OCI-LY7 (cell line): Measurements from ENCODE around the gene PVALEF. TPM values are rescaled to one million over a fixed set of nuclear protein-coding genes. Genes with fewer than 3 reads are reported as not detected.

Source experiments
- BruUV-seq: library from RNA; stranded (reverse); fragments of 400-500 nt; replicated peaks from 2 replicates; lab custom pipeline; 2021; lab: Mats Ljungman, UMichigan
- CTCF ChIA-PET: fragments of 300-600 bp; sonication (Branson Sonifier 250); formaldehyde crosslinking; loops from one replicate; lab custom pipeline; 2022; ENCODE audit warnings: antibody characterized with exemption; ENCODE audit not compliant: unreplicated experiment; lab: Charles Lee
- POLR2A ChIA-PET: fragments of 300-600 bp; sonication (Branson Sonifier 250); formaldehyde crosslinking; loops from one replicate; lab custom pipeline; 2022; ENCODE audit warnings: antibody characterized with exemption; lab: Charles Lee
- DNase-seq: peaks from one replicate; pipeline ENCODE4 v3.0.0-alpha.2; 2015; ENCODE audit warnings: low spot score
- H2AFZ ChIP-seq: fragments of 200-600 bp; sonication (generic), shearing (Covaris generic); 2 replicates; pipeline ENCODE4 v1.6.1; 2014; ENCODE audit warnings: mild to moderate bottlenecking, antibody characterized with exemption, low read length, moderate library complexity
- H3K27ac ChIP-seq: fragments of 200-600 bp; sonication (generic); 2 replicates; pipeline ENCODE4 v1.5.1; 2014; ENCODE audit warnings: mixed run types, low read depth, mild to moderate bottlenecking, moderate library complexity, low read length, inconsistent platforms; ENCODE audit not compliant: poor library complexity, severe bottlenecking
- H3K36me3 ChIP-seq: fragments of 200-600 bp; sonication (generic); 2 replicates; pipeline ENCODE4 v1.6.1; 2014; ENCODE audit warnings: mild to moderate bottlenecking, antibody characterized with exemption, low read length, moderate library complexity, mixed read lengths; ENCODE audit not compliant: insufficient read depth
- H3K4me1 ChIP-seq: fragments of 200-600 bp; sonication (generic); 2 replicates; pipeline ENCODE4 v1.5.1; 2014; ENCODE audit warnings: mild to moderate bottlenecking, low read length; ENCODE audit not compliant: insufficient read depth, poor library complexity, severe bottlenecking
- H3K4me2 ChIP-seq: fragments of 200-600 bp; sonication (generic); 2 replicates; pipeline ENCODE4 v1.6.1; 2014; ENCODE audit warnings: mild to moderate bottlenecking, low read length
- H3K4me3 ChIP-seq: fragments of 200-600 bp; sonication (generic); 2 replicates; pipeline ENCODE4 v1.5.1; 2014; ENCODE audit warnings: mild to moderate bottlenecking, low read depth, low read length; ENCODE audit not compliant: poor library complexity, severe bottlenecking
- H3K79me2 ChIP-seq: fragments of 200-600 bp; sonication (generic); 2 replicates; pipeline ENCODE4 v1.6.1; 2016; ENCODE audit warnings: low read depth, mild to moderate bottlenecking, low read length, moderate library complexity, mixed read lengths; ENCODE audit not compliant: insufficient read depth
- H3K9me2 ChIP-seq: fragments of 200-600 bp; sonication (generic); 2 replicates; pipeline ENCODE4 v1.6.1; 2016; ENCODE audit warnings: mild to moderate bottlenecking, low read length, mixed read lengths; ENCODE audit not compliant: insufficient read depth
- H3K9me3 ChIP-seq: fragments of 200-600 bp; sonication (generic); 2 replicates; pipeline ENCODE4 v1.6.1; 2014; ENCODE audit warnings: mild to moderate bottlenecking, mixed run types, low read length, mixed read lengths
- H4K20me1 ChIP-seq: fragments of 200-600 bp; sonication (generic); 2 replicates; pipeline ENCODE4 v1.6.1; 2014; ENCODE audit warnings: mild to moderate bottlenecking, antibody characterized with exemption, low read length, moderate library complexity, mixed read lengths; ENCODE audit not compliant: insufficient read depth
- CTCF ChIP-seq: fragments of 200-600 bp; sonication (generic); conservative IDR thresholded peaks from 2 replicates; pipeline ENCODE4 v1.5.1; 2014; ENCODE audit warnings: mild to moderate bottlenecking, antibody characterized with exemption, low read length, moderate library complexity, mixed read lengths
- EZH2phosphoT487 ChIP-seq: fragments of 200-600 bp; sonication (generic); IDR thresholded peaks from 2 replicates; pipeline ENCODE4 v1.6.1; 2018; ENCODE audit warnings: low read depth, borderline replicate concordance, mild to moderate bottlenecking, mixed run types, antibody characterized with exemption, low read length, moderate library complexity, mixed read lengths
- intact Hi-C: fragments of 100-400 bp; cut with micrococcal nuclease; formaldehyde crosslinking; loops from one replicate; pipeline ENCODE4 v1.10.0; 2022; ENCODE audit not compliant: unreplicated experiment
- total RNA-seq, 2 experiments: library from RNA; depleted of rRNA in 1 of 2; stranded (reverse); fragments of >200 nt in 1 of 2; shearing (Covaris generic) in 1 of 2; gene quantifications; 2 replicates each; pipeline ENCODE4 v1.2.3, GENCODE V29; 2014 to 2022

PVALEF gene
- total RNA-seq, 2 experiments from 2014 or later, result not detected

- Histone ChIP-seq H3K4me3 (no peak overlapping the region), H3K9me3 (no peaks in the 10 kb centered on the region), H2AFZ (no peak overlapping the region), H3K79me2 (no peaks in the 10 kb centered on the region), H3K4me2 (no peak overlapping the region), H4K20me1 (no peaks in the 10 kb centered on the region; the same call in 1 of the 2 replicates), H3K27ac (no peak overlapping the region), H3K4me1 (no peaks in the 10 kb centered on the region), H3K36me3 (no peaks in the 10 kb centered on the region), H3K9me2 (no peaks in the 10 kb centered on the region)
- no peak for DNase-seq
- ChIA-PET CTCF (no interaction called here), POLR2A (no interaction called here)
- no TSS peak for BruUV-seq
- intact Hi-C loops, result no loop called here
- TF ChIP-seq CTCF (no peak), EZH2phosphoT487 (no peak)
Observed at GRCh38 chr17:81127526-81128177, 37.7 kb upstream of the PVALEF start.

- POLR2A ChIA-PET, result no interaction called here
- Histone ChIP-seq H3K4me1 (no peaks in the 10 kb centered on the region), H3K79me2 (no peaks in the 10 kb centered on the region), H3K9me2 (no peaks in the 10 kb centered on the region), H4K20me1 (no peaks in the 10 kb centered on the region; the same call in 1 of the 2 replicates), H3K4me3 (no peak overlapping the region), H3K27ac (no peak overlapping the region), H3K9me3 (no peaks in the 10 kb centered on the region), H3K4me2 (no peak overlapping the region), H2AFZ (no peak overlapping the region), H3K36me3 (no peaks in the 10 kb centered on the region)
- TF ChIP-seq CTCF, result no peak
- TF ChIP-seq EZH2phosphoT487, result no peak
- no peak for DNase-seq
- BruUV-seq, result no TSS peak
- CTCF ChIA-PET, result no interaction called here
- intact Hi-C loops, result no loop called here
Observed at GRCh38 chr17:81128338-81128737, 37.0 kb upstream of the PVALEF start.

- Histone ChIP-seq H2AFZ (no peak overlapping the region), H3K4me1 (no peaks in the 10 kb centered on the region), H3K4me3 (no peak overlapping the region), H3K79me2 (no peaks in the 10 kb centered on the region), H4K20me1 (no peaks in the 10 kb centered on the region; the same call in 1 of the 2 replicates), H3K4me2 (no peak overlapping the region), H3K9me3 (no peaks in the 10 kb centered on the region), H3K36me3 (no peaks in the 10 kb centered on the region), H3K27ac (no peak overlapping the region), H3K9me2 (no peaks in the 10 kb centered on the region)
- TF ChIP-seq CTCF, result no peak
- TF ChIP-seq EZH2phosphoT487, result no peak
- POLR2A ChIA-PET, result no interaction called here
- CTCF ChIA-PET, result no interaction called here
- no TSS peak for BruUV-seq
- intact Hi-C loops, result no loop called here
- no peak for DNase-seq
Observed at GRCh38 chr17:81128774-81129173, 36.5 kb upstream of the PVALEF start.
